ENCODE data around the gene TMIGD1. TPM values are rescaled to one million over a fixed set of nuclear protein-coding genes. Genes with fewer than 3 reads are reported as not detected.

Gene TMIGD1
- total RNA-seq, 1 donor from 2014 or later = not detected

GRCh38 chr17:30273373-30273772, 60.5 kb downstream of the TMIGD1 start:
- Mint-ChIP-seq H3K4me1 (peaks cover 2% of the 10 kb centered on the region), H3K4me3 (no peak overlapping the region), H3K27me3 (no peaks in the 10 kb centered on the region), H3K9me3 (no peaks in the 10 kb centered on the region), H3K27ac (no peak overlapping the region), H3K36me3 (ENCODE audit: low read depth) (peaks cover 55% of the 10 kb centered on the region)
- DNase-seq = no peak
- intact Hi-C loops (cut with micrococcal nuclease) = no loop called here

- H3K4me1 Mint-ChIP-seq = peaks cover 8% of the 10 kb centered on the region
- no peak for DNase-seq
- intact Hi-C loops (cut with micrococcal nuclease) = no loop called here
- peaks cover 62% of the 10 kb centered on the region for H3K36me3 Mint-ChIP-seq (ENCODE audit: low read depth)
- H3K4me3 Mint-ChIP-seq = no peak overlapping the region
- no peaks in the 10 kb centered on the region for H3K27me3 Mint-ChIP-seq
- H3K27ac Mint-ChIP-seq = no peak overlapping the region
- no peaks in the 10 kb centered on the region for H3K9me3 Mint-ChIP-seq
These were observed 62.8 kb downstream of the TMIGD1 start for GRCh38 chr17:30271102-30271501.

GRCh38 chr17:30267625-30268024, 66.2 kb downstream of the TMIGD1 start:
- Mint-ChIP-seq H3K27me3 (no peaks in the 10 kb centered on the region), H3K27ac (no peak overlapping the region), H3K9me3 (no peaks in the 10 kb centered on the region), H3K4me1 (peaks cover 5% of the 10 kb centered on the region), H3K36me3 (ENCODE audit: low read depth) (peaks cover 62% of the 10 kb centered on the region), H3K4me3 (no peak overlapping the region)
- no peak for DNase-seq
- intact Hi-C loops (cut with micrococcal nuclease) = no loop called here

Other genes with a start within 250 kb of the TMIGD1 start
- 29.8 and 31.7 TPM in 2 replicates for gene NSRP1, start 217.2 kb downstream of the TMIGD1 start, total RNA-seq
- not detected in 2 replicates for gene SLC6A4, start 98.4 kb downstream of the TMIGD1 start, total RNA-seq
- 68.2 and 72.8 TPM in 2 replicates for gene BLMH, start 42.1 kb downstream of the TMIGD1 start, total RNA-seq
- gene CPD, start 44.9 kb upstream of the TMIGD1 start, total RNA-seq = 26.6 and 33.4 TPM in 2 replicates
- gene GOSR1, start 143.4 kb upstream of the TMIGD1 start, total RNA-seq = 54.8 and 55.6 TPM in 2 replicates